ENCODE data around the gene MRPS11.
"Not testable (repeated sequence)": the region's sequence is repeated elsewhere in the genome, so short reads cannot be mapped to it uniquely, and the experiment has no call there.

Gene MRPS11

DNA sequence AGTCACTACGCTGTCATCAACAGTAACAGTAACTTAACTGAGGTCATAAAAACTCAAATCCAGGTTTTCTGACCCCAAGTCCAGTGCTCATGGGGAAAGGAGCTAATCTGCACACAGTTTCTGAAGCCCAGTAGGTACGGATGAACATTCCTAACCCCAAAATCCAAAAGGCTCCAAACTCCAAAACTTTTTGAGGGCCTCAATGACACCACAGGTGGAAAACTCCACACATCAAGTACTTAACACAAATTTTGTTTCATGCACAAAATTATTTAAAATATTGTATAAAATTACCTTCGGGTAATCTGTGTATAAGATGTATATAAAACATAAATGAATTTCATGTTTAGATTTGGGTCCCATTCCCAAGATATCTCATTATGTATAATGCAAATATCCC lies 10.8 kb upstream of the MRPS11 start:
- no peak for DNase-seq

GRCh38 chr15:88463870-88464532 lies 3.5 kb upstream of the MRPS11 start:
- no peak for DNase-seq

GRCh38 chr15:88465633-88466224 lies 1.8 kb upstream of the MRPS11 start:
- DNase-seq, result peak; percentile 46

DNA sequence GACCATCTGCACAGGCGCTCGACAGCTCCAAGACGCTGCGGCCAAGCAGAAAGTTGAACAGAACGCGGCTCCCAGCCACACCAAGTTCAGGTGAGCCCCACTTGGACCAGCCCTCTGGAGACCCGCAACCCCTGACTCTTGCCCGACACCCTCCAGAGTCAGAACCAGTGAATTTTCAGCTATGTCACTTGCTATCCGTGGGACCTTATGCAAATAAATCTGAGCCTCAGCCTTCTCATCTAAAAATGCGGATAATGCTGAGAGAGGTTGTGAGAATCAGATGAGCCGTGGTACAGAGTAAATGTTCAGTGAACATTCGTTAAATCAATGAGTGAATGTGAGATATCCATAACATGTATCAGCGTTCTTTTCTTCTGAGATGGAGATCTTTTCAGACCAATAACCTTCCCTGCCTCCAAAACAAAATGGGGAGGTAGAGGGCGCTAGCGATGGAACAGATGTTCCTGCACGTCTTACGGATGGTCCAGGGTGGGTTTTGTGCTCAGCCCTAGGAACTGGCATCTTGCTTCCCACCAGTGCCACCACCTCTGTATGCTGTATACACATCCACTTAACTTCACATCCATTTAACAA lies 524 bp downstream of the MRPS11 start:
- DNase-seq, result no peak

GRCh38 chr15:88468721-88469120 lies 1.2 kb downstream of the MRPS11 start:
- DNase-seq, result not testable (repeated sequence)

- no peak for DNase-seq
Observed at GRCh38 chr15:88469321-88469720, 1.8 kb downstream of the MRPS11 start.

DNA sequence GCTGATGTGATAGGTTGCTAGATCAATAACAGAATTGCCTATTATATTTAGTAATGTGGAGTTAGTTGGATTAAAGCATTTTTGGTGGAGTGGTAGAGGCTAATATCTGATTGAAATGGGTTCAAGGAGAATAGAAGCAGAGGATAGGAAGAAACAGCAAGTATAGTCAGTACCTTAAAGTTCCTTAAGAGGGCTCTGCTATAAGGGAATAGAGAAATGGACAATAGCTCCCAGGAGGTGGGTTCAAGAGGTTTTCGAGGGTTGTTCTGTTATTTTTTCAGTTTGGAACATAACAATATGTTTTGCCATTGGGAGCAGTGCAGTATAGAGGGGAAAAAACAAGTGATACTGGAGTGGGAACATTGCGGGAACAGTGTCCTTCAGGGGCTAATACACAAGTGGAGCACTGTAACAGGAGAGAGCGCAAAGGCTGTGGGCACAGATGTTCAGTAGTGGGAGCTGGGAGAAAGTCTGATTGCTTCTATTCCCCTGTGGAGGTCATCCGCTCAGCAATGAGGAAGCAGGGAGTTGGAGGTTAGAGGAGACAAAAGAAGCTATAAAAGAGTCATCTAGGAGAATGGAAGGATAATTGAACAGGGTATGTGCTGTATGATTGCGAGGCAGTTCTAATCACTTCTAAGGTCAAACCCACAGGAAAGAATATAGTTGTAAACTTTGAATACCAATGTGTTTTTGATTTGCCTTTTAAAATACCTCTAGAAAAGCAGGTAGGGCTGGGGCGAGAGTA lies 3.3 kb downstream of the MRPS11 start:
- DNase-seq, result no peak

- no peak for DNase-seq
Observed at GRCh38 chr15:88472225-88472624, 4.7 kb downstream of the MRPS11 start.

DNA sequence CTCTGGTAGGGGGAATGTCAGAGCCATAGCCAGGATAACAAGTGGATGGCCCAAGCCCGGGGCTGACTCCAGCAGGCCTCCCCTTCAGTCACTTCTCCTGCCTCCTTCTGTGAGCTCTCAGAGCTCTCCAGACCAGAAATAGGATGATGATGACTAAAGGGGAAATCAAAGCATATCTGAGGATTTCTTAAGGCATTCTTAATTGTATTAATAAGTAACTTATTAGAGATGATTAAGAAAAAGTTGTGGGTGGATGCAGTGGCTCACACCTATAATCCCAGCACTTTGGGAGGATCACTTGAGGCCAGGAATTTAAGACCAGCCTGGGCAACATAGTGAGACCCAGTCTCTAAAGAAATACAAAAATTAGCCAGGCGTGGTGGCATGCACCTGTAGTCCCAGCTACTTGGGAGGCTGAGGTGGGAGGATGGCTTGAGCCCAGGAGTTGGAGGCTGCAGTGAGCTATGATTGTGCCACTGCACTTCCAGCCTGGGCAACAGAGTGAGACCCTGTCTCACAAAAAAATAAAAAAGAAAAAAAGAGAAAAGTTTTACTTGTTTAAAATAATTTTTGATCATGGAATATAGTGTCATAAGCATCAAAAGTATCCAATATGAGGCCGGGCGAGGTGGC lies 6.3 kb downstream of the MRPS11 start:
- DNase-seq, result not testable (repeated sequence)

DNA sequence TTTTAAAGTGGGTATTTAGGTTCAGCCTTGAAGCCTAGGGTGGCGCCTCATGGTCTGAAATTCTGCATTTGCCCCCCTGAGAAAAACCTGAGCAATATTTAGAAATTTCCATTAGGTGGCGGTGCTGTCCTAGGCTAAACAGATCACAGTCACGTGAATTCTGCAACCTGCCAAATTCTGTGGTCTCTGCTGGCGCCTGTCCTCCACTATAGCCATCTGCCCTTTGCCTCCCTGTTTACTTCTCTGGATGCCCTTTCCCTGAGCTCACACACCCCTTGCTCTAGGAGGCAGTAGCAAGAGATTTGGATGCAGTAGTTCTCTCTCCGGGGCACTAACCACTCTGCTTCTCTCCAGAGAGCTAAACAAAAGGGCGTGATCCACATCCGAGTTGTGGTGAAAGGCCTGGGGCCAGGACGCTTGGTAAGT lies 9.1 kb downstream of the MRPS11 start:
- DNase-seq, result no peak

DNA sequence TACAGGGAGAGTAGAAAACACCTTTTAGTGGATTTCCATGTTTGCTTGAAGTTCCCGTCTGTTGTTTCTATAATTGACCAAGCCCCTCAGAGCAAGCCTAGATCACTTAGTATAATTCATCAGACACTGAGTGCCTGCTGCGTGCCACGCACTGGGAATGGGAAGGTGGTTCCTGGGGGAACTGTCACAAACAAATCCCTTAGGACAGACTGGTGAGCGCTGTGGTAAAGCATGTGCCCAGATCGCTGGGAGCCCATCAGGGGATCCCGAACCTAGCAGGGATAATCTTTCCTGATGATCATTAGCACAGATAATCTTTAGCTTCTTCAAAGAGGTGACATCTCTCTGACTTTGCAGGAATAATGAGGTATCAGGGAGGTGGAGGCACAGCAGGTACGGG lies 9.6 kb downstream of the MRPS11 start:
- DNase-seq, result no peak

DNA sequence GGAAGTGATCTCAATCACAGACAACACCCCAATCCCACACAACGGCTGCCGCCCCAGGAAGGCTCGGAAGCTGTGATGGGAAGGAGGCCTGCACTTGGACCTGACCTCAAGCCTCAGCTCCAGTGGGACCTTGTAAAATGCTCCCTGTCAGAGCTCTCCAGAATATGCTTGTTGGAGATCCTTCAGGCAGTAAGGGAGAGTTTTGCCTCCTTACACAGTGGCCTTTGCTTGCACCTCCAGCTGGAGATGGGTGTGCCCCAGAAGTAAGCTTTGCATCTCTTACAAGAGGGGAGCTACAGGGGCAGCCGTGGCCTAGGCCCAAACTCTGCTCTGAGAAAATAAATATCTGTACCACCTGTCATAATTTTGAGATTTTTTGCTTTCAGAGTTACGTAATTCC lies 10.4 kb downstream of the MRPS11 start:
- no peak for DNase-seq

GRCh38 chr15:88479169-88479568 lies 11.7 kb downstream of the MRPS11 start:
- DNase-seq, result no peak

- DNase-seq, result no peak
Observed at GRCh38 chr15:88480981-88481380, 13.5 kb downstream of the MRPS11 start.

DNA sequence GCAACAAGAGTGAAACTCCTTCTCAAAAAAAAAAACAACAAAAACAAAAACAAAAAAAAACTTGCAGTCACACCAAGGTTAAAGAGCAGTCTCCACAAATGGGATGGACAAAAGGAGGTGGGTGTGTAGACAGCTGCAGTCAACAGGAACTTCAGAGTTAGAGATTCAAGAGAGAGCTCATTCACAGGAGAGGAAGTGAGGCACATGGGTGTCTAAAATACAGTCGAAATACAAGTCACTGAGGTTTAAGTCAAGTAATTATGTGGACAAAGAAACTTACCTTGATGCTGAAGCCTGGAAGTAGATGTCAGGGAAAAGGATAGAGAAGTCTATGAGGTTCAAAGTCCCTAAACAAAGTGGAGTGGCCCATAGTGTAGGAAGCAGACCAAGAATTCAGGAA lies 14.8 kb downstream of the MRPS11 start:
- no peak for DNase-seq

GRCh38 chr15:88484682-88485331 lies 17.3 kb downstream of the MRPS11 start:
- no peak for DNase-seq

- no peak for DNase-seq
Observed at GRCh38 chr15:88487178-88487795, 19.8 kb downstream of the MRPS11 start.

- no peak for DNase-seq
Observed at GRCh38 chr15:88487796-88488523, 20.5 kb downstream of the MRPS11 start.

- DNase-seq, result no peak
Observed at GRCh38 chr15:88489321-88489720, 21.8 kb downstream of the MRPS11 start.

DNA sequence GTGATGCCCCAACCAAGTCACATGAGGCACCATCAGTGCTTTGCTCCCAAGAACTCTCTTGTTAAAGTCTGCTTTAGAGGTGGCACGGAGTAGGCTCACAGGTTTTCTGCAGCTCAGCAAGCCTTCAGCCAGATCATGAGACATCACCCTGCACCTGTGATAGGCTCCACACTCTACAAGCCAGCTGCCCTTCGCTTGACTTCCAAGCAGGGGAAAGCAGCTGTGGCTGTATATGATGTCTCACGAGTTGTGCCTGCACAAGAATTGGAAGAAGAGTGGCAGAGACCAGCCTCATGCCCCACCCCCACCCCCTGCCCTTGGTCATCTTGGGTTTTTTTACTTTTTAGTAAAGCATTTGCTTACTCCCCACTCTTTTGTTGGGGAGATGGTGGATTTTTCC lies 22.5 kb downstream of the MRPS11 start:
- DNase-seq, result no peak

DNA sequence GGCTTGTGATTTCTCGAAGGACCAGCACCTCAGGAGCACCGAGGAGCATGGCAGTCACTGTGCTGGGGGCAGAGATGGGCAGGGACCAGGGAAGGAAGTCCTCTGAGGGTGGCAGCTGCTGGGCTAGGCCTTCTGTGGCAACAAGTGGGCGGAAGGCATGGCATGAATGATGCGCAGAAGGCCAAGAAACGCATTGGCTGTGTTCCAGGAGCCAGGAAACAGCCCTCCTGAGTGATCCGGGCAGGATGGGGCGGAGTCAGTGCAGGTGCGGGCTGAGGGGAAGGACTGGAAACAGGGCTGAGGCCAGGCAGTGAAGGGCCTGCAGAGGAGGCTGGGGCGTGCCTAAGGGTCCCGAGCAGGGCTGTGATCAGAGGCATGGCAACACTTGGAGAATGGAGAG lies 23.6 kb downstream of the MRPS11 start:
- DNase-seq, result no peak

DNA sequence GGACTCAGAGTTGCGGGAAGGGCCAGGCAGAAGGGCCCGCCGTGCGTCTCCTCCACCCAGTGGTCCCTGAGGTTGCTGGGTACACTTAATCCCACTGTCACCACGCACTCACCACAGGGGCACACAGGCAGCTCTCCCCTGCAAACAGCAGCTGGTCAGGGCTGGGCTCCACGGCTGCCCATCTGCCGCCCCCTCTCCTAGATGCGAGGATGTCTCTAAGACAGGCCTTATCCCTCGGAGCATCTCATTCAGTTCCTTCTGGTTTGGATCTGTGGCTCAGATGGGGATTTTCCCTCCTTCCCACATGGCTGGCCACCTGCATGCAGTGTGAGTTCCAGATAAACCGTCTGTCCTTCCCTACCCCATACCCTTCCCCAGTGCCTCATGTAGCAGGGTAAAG lies 26.3 kb downstream of the MRPS11 start:
- DNase-seq, result no peak

All from GF-D8 (cell line).